ENCODE results near the gene GAB1. TPM values are rescaled to one million over a fixed set of nuclear protein-coding genes. Genes with fewer than 3 reads are reported as not detected.
A peak's percentile ranks its signal among the peaks of the same experiment; 100 is the strongest.

The GAB1 gene
- total RNA-seq, 1 donor from 2014 or later: 31.0 TPM

- no peak for DNase-seq (ENCODE audit: low spot score in 2 of 2)
- Histone ChIP-seq H3K9me3 (no peaks in the 10 kb centered on the region), H3K27me3 (no peaks in the 10 kb centered on the region), H3K27ac (peak overlapping the region; percentile 23 to 65), H3K36me3 (peaks cover 17 to 18% of the 10 kb centered on the region in 2 donors), H3K4me3 (no peak overlapping the region), H3K4me1 (peaks cover 8 to 29% of the 10 kb centered on the region in 2 donors)
- no peak for TF ChIP-seq CTCF (IDR thresholded peaks at IDR 0.05)
- intact Hi-C loops (cut with DNase I): no loop called here
These were observed 75.7 kb downstream of the GAB1 start for GRCh38 chr4:143412420-143412758.

GRCh38 chr4:143417679-143418403 is 81.2 kb downstream of the GAB1 start:
- DNase-seq (ENCODE audit: low spot score in 2 of 2): no peak
- Histone ChIP-seq H3K36me3 (peaks cover 24 to 26% of the 10 kb centered on the region in 2 donors), H3K27ac (no peak overlapping the region), H3K27me3 (no peaks in the 10 kb centered on the region), H3K9me3 (no peaks in the 10 kb centered on the region), H3K4me3 (no peak overlapping the region), H3K4me1 (peaks cover 0 to 14% of the 10 kb centered on the region in 2 donors)
- intact Hi-C loops (cut with DNase I): no loop called here
- no peak for TF ChIP-seq CTCF (IDR thresholded peaks at IDR 0.05)

- Histone ChIP-seq H3K9me3 (no peaks in the 10 kb centered on the region), H3K36me3 (peaks cover 25 to 28% of the 10 kb centered on the region in 2 donors), H3K4me1 (peaks cover 0 to 14% of the 10 kb centered on the region in 2 donors), H3K27ac (peak overlapping the region in 1 of 2 donors; percentile 37), H3K4me3 (no peak overlapping the region), H3K27me3 (no peaks in the 10 kb centered on the region)
- intact Hi-C loops (cut with DNase I): no loop called here
- no peak for TF ChIP-seq CTCF (IDR thresholded peaks at IDR 0.05)
- DNase-seq (ENCODE audit: low spot score in 2 of 2): no peak
These were observed 83.6 kb downstream of the GAB1 start for GRCh38 chr4:143420227-143420626.

GRCh38 chr4:143421609-143422008 is 84.9 kb downstream of the GAB1 start:
- Histone ChIP-seq H3K27ac (no peak overlapping the region), H3K36me3 (peaks cover 21 to 26% of the 10 kb centered on the region in 2 donors), H3K27me3 (no peaks in the 10 kb centered on the region), H3K9me3 (no peaks in the 10 kb centered on the region), H3K4me3 (no peak overlapping the region), H3K4me1 (peaks cover 0 to 14% of the 10 kb centered on the region in 2 donors)
- no peak for TF ChIP-seq CTCF (IDR thresholded peaks at IDR 0.05)
- no peak for DNase-seq (ENCODE audit: low spot score in 2 of 2)
- intact Hi-C loops (cut with DNase I): no loop called here

- H3K27ac ChIP-seq: no peak overlapping the region
- no peak overlapping the region for H3K4me3 ChIP-seq
- TF ChIP-seq CTCF (IDR thresholded peaks at IDR 0.05): no peak
- intact Hi-C loops (cut with DNase I): no loop called here
- H3K9me3 ChIP-seq: no peaks in the 10 kb centered on the region
- DNase-seq (ENCODE audit: low spot score in 2 of 2): no peak
- no peaks in the 10 kb centered on the region for H3K27me3 ChIP-seq
- H3K36me3 ChIP-seq: peaks cover 7 to 14% of the 10 kb centered on the region in 2 donors
- H3K4me1 ChIP-seq: peaks cover 0 to 14% of the 10 kb centered on the region in 2 donors
These were observed 87.6 kb downstream of the GAB1 start for GRCh38 chr4:143424276-143424675.

Data from ascending aorta (tissue), 2 donors.